Colonic mucosa (tissue), 4 donors: ENCODE measurements around the gene PHIP. TPM values are rescaled to one million over a fixed set of nuclear protein-coding genes. Genes with fewer than 3 reads are reported as not detected.
"Not testable (repeated sequence)": the region's sequence is repeated elsewhere in the genome, so short reads cannot be mapped to it uniquely, and the experiment has no call there.

Experiments used
- DNase-seq: peaks from one replicate; pipeline ENCODE4 v3.0.0-alpha.2; 2020
- H3K27ac ChIP-seq: fragments of 200-600 bp; one replicate; pipeline ENCODE4 v1.8.0; 2021
- H3K27me3 ChIP-seq: fragments of 200-600 bp; one replicate; pipeline ENCODE4 v1.8.0; 2021
- H3K36me3 ChIP-seq: fragments of 200-600 bp; one replicate; pipeline ENCODE4 v1.8.0; 2021
- H3K4me1 ChIP-seq: fragments of 200-600 bp; one replicate; pipeline ENCODE4 v1.8.0; 2021; ENCODE audit warnings: mild to moderate bottlenecking
- H3K4me3 ChIP-seq: fragments of 200-600 bp; one replicate; pipeline ENCODE4 v1.8.0; 2021
- H3K9ac ChIP-seq, 2 donors: one replicate each; pipeline ENCODE4 v1.7.0; 2013; ENCODE audit warnings: control low read depth in 2 of 2, low read depth in 2 of 2, low read length in 2 of 2
- H3K9me3 ChIP-seq: fragments of 200-600 bp; one replicate; pipeline ENCODE4 v1.8.0; 2021
- intact Hi-C: fragments of 100-400 bp; cut with DNase I; formaldehyde crosslinking; loops from one replicate; pipeline ENCODE4 v1.14.1; 2022
- total RNA-seq, 2 donors: library from RNA; stranded (reverse); fragmentation: NEBNext Ultra II Directional in 1 of 2; extraction: Animal tissue kit (Norgen Biotek cat#: 25700) in 1 of 2; gene quantifications; one replicate each; pipeline ENCODE4 v1.2.1, GENCODE V29; 2021
- TF ChIP-seq, protein P1 (sequence below): fragments of 200-600 bp; IDR thresholded peaks from one replicate; pipeline ENCODE4 v1.8.0; 2022; ENCODE audit warnings: antibody characterized with exemption, mild to moderate bottlenecking
- donor health status: healthy.
- donor health status: DM: no; HTN: no; CAD: no.
- donor health status: DM: no; HTN: no; CAD: no.

PHIP gene
- total RNA-seq, 2 donors from 2014 or later, result 19.3 to 20.5 TPM

DNA sequence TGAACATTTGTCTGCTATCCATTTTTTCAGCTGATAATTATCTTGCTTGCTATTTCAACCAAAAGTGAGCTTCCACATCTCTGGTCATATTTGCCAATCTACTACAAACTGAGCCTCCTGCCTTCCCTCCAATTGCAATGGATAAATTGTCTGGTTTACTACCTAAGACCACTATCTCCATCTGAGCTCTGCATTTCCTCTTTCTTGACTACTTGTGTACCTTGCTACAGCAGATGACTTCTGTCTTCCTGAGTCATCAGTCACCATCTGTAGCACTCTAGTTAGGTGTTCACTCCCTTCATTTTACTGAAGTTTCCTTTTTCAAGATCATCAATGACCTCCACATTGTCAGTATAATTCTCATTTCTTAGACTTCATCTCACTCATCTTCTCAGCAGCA is 33.5 kb upstream of the PHIP start:
- intact Hi-C loops, result no loop called here
- H3K9me3 ChIP-seq, result no peaks in the 10 kb centered on the region
- no peak overlapping the region for H3K4me3 ChIP-seq
- H3K27me3 ChIP-seq, result no peaks in the 10 kb centered on the region
- H3K4me1 ChIP-seq, result no peaks in the 10 kb centered on the region
- H3K27ac ChIP-seq, result no peak overlapping the region
- H3K36me3 ChIP-seq, result no peaks in the 10 kb centered on the region
- DNase-seq, result no peak
- H3K9ac ChIP-seq, result no peak overlapping the region
- TF ChIP-seq, protein P1, sequence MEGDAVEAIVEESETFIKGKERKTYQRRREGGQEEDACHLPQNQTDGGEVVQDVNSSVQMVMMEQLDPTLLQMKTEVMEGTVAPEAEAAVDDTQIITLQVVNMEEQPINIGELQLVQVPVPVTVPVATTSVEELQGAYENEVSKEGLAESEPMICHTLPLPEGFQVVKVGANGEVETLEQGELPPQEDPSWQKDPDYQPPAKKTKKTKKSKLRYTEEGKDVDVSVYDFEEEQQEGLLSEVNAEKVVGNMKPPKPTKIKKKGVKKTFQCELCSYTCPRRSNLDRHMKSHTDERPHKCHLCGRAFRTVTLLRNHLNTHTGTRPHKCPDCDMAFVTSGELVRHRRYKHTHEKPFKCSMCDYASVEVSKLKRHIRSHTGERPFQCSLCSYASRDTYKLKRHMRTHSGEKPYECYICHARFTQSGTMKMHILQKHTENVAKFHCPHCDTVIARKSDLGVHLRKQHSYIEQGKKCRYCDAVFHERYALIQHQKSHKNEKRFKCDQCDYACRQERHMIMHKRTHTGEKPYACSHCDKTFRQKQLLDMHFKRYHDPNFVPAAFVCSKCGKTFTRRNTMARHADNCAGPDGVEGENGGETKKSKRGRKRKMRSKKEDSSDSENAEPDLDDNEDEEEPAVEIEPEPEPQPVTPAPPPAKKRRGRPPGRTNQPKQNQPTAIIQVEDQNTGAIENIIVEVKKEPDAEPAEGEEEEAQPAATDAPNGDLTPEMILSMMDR, result no peak

DNA sequence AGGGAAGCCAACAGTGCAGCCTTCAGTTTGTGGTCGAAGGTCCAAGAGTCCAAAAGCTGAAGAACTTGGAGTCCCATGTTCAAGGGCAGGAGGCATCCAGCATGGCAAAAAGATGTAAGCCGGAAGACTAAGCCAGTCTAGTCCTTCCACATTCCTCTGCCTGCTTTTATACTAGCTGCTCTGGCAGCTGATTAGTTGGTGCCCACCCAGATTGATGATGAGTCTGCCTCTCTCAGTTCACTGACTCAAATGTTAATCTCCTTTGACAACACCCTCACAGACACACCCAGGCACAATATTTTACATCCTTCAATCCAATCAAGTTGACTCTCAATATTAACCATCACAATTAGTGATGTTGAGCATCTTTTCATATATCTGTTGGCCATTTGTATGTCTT is 23.1 kb upstream of the PHIP start:
- intact Hi-C loops, result no loop called here
- Histone ChIP-seq H3K27me3 (no peaks in the 10 kb centered on the region), H3K4me3 (no peak overlapping the region), H3K36me3 (no peaks in the 10 kb centered on the region), H3K27ac (no peak overlapping the region), H3K4me1 (no peaks in the 10 kb centered on the region), H3K9me3 (no peaks in the 10 kb centered on the region), H3K9ac (no peak overlapping the region)
- TF ChIP-seq, protein P1, result no peak
- no peak for DNase-seq

DNA sequence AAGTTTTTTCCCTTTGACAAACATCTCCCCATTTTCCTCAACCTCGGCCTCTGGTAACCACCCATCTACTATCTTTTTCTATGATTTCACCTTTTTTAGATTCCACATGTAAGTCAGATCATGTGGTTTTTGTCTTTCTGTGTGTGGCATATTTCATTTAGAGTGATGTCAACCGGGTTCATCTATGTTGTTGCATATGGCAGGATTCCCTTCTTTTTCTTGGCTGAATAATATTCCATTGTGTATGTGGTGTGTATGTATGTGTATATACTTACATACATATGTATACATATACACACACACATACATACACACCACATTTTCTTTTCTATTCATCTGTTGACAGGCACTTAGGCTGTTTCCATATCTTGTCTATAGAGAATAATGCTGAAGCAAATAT is 22.2 kb upstream of the PHIP start:
- intact Hi-C loops, result no loop called here
- H3K4me1 ChIP-seq, result no peaks in the 10 kb centered on the region
- DNase-seq, result no peak
- no peak overlapping the region for H3K9ac ChIP-seq
- no peaks in the 10 kb centered on the region for H3K27me3 ChIP-seq
- H3K9me3 ChIP-seq, result no peaks in the 10 kb centered on the region
- H3K36me3 ChIP-seq, result no peaks in the 10 kb centered on the region
- TF ChIP-seq, protein P1, result no peak
- H3K27ac ChIP-seq, result no peak overlapping the region
- H3K4me3 ChIP-seq, result no peak overlapping the region

DNA sequence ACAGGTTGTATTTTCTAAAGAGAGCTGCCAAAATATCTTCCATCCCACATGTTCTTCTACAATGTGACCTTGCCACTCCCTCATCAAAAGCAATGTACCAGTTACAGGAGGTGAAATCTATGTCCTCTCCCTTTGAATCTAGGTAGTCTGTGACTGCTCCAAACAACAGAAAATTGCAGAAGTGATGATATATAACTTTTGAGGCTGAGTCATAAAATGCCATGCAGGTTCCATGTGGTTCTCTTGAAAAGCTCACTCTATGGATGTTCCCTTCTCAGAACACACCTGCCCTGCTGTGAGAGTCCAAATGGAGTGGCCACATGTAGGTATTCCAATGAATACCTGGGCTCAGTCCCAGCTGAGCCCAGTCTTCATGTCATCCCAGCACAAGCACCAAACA is 16.9 kb upstream of the PHIP start:
- Histone ChIP-seq H3K4me3 (no peak overlapping the region), H3K27ac (no peak overlapping the region), H3K27me3 (no peaks in the 10 kb centered on the region), H3K9ac (no peak overlapping the region), H3K9me3 (no peaks in the 10 kb centered on the region), H3K4me1 (no peaks in the 10 kb centered on the region), H3K36me3 (no peaks in the 10 kb centered on the region)
- no peak for DNase-seq
- TF ChIP-seq, protein P1, result no peak
- intact Hi-C loops, result no loop called here

DNA sequence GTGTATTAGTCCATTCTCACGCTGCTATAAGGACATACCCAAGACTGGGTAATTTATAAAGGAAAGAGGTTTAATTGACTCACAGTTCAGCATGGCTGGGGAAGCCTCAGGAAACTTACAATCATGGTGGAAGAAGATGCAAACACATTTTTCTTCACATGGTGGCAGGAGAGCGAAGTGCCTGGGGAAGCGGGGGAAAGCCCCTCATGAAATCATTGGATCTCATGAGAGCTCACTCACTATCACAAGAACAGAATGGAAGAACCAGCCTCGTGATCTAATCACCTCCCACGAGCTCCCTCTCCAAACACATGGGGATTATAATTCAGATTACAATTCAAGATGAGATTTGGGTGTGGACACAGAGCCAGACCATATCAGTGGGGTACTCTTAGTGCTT is 13.7 kb upstream of the PHIP start:
- H3K9me3 ChIP-seq, H3K27me3 ChIP-seq, intact Hi-C loops, DNase-seq, H3K4me3 ChIP-seq, H3K27ac ChIP-seq, H3K36me3 ChIP-seq, H3K9ac ChIP-seq, H3K4me1 ChIP-seq: not testable (repeated sequence)

DNA sequence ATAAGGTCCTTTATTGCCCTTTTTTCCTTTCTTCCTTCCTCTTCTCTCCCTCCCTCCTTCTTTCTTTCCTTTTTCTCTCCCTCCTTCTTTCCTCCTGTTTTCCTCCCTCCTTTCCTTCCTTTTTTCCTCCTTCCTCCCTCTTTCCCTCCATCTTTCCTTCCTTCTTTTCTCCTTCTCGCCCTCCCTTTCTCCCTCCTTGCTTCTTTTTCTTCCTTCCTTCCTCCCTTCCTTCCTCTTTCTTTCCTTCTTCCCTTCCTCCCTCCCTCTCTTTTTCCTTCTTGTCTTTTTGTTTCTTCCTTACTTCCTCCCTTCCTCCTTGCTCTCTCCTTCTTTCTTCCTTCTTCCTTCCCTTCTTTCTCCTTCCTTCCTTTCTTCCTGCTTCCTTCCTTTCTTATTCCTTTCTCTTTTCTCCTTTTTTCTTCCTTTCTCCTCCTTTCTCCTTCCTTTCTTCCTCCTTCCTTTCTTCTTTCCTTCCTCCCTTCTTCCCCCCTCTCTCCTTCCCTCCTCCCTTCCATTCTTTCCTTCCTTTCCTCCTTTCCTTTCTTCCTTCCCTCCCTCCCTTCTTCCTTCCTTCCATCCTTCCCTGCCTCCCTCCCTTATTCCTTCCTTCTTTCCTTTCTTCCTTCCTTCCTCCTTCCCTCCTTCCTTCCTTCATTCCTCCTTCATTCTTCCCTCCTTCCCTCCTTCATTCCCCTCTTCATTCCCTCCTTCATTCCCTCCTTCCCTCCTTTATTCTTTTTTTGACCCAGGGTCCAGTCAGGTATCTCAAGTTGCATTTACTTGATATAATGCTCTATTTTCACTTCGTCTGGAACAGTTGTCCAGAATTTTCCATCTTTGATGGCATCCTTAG is 11.7 kb upstream of the PHIP start:
- Histone ChIP-seq H3K36me3 (no peaks in the 10 kb centered on the region), H3K27me3 (no peaks in the 10 kb centered on the region), H3K4me3 (no peak overlapping the region), H3K9me3 (no peaks in the 10 kb centered on the region), H3K9ac (no peak overlapping the region), H3K27ac (no peak overlapping the region), H3K4me1 (no peaks in the 10 kb centered on the region)
- no peak for DNase-seq
- TF ChIP-seq, protein P1, result no peak
- intact Hi-C loops, result no loop called here
